Measurements from ENCODE around the gene PRRT2.

GRCh38 chr16:29815032-29815721 lies 3.2 kb downstream of the PRRT2 start:
- no peak for TF ChIP-seq CTCF (IDR thresholded peaks at IDR 0.05)
- TF ChIP-seq POLR2A (IDR thresholded peaks at IDR 0.05), result no peak
- TF ChIP-seq EP300 (IDR thresholded peaks at IDR 0.05), result no peak
